ENCODE measurements around the gene TRIM14. TPM values are rescaled to one million over a fixed set of nuclear protein-coding genes. Genes with fewer than 3 reads are reported as not detected.

Gene TRIM14
- total RNA-seq, 1 experiment from 2014 or later: 11.9 TPM

- POLR2A ChIA-PET: no interaction called here
- Mint-ChIP-seq H3K36me3 (no peaks in the 10 kb centered on the region), H3K27ac (no peak overlapping the region), H3K4me3 (no peak overlapping the region), H3K4me1 (peaks cover 9% of the 10 kb centered on the region; the same call in 1 of the 2 replicates), H3K9me3 (no peaks in the 10 kb centered on the region), H3K27me3 (ENCODE audit: low read depth) (peaks cover 11% of the 10 kb centered on the region)
- CTCF ChIA-PET: interaction anchor here (1.0 kb wide), 1 partner anchor 638 kb away, joined by 3 read pairs; no protein-coding TSS in a partner anchor
- ATAC-seq (no peak), DNase-seq (ENCODE audit: low spot score) (no peak)
- TF ChIP-seq MAX (CRISPR knock-in tag; IDR thresholded peaks at IDR 0.05) (no peak), ZSCAN18 (CRISPR knock-in tag; IDR thresholded peaks at IDR 0.05) (no peak), ZNF512 (CRISPR knock-in tag; IDR thresholded peaks at IDR 0.05; ENCODE audit: borderline replicate concordance) (no peak), ESRRA (CRISPR knock-in tag; IDR thresholded peaks at IDR 0.05; ENCODE audit: borderline replicate concordance) (no peak), FOXK1 (CRISPR knock-in tag; IDR thresholded peaks at IDR 0.05) (no peak), SMAD3 (CRISPR knock-in tag; IDR thresholded peaks at IDR 0.05; ENCODE audit: borderline replicate concordance) (no peak), E2F4 (CRISPR knock-in tag; IDR thresholded peaks at IDR 0.05; ENCODE audit: borderline replicate concordance, low read depth) (no peak), RELA (CRISPR knock-in tag; IDR thresholded peaks at IDR 0.05; ENCODE audit: borderline replicate concordance) (no peak), PREB (CRISPR knock-in tag; IDR thresholded peaks at IDR 0.05; ENCODE audit: borderline replicate concordance) (no peak), NFATC4 (CRISPR knock-in tag; IDR thresholded peaks at IDR 0.05) (no peak), ATF6 (CRISPR knock-in tag; IDR thresholded peaks at IDR 0.05) (no peak), SP1 (CRISPR knock-in tag; conservative IDR thresholded peaks at IDR 0.05) (no peak)
- TF ChIP-seq, protein P1, sequence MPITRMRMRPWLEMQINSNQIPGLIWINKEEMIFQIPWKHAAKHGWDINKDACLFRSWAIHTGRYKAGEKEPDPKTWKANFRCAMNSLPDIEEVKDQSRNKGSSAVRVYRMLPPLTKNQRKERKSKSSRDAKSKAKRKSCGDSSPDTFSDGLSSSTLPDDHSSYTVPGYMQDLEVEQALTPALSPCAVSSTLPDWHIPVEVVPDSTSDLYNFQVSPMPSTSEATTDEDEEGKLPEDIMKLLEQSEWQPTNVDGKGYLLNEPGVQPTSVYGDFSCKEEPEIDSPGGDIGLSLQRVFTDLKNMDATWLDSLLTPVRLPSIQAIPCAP (CRISPR knock-in tag; IDR thresholded peaks at IDR 0.05): no peak
- TF ChIP-seq, protein P2, sequence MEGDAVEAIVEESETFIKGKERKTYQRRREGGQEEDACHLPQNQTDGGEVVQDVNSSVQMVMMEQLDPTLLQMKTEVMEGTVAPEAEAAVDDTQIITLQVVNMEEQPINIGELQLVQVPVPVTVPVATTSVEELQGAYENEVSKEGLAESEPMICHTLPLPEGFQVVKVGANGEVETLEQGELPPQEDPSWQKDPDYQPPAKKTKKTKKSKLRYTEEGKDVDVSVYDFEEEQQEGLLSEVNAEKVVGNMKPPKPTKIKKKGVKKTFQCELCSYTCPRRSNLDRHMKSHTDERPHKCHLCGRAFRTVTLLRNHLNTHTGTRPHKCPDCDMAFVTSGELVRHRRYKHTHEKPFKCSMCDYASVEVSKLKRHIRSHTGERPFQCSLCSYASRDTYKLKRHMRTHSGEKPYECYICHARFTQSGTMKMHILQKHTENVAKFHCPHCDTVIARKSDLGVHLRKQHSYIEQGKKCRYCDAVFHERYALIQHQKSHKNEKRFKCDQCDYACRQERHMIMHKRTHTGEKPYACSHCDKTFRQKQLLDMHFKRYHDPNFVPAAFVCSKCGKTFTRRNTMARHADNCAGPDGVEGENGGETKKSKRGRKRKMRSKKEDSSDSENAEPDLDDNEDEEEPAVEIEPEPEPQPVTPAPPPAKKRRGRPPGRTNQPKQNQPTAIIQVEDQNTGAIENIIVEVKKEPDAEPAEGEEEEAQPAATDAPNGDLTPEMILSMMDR (IDR thresholded peaks at IDR 0.05): no peak
- TF ChIP-seq, protein P3, sequence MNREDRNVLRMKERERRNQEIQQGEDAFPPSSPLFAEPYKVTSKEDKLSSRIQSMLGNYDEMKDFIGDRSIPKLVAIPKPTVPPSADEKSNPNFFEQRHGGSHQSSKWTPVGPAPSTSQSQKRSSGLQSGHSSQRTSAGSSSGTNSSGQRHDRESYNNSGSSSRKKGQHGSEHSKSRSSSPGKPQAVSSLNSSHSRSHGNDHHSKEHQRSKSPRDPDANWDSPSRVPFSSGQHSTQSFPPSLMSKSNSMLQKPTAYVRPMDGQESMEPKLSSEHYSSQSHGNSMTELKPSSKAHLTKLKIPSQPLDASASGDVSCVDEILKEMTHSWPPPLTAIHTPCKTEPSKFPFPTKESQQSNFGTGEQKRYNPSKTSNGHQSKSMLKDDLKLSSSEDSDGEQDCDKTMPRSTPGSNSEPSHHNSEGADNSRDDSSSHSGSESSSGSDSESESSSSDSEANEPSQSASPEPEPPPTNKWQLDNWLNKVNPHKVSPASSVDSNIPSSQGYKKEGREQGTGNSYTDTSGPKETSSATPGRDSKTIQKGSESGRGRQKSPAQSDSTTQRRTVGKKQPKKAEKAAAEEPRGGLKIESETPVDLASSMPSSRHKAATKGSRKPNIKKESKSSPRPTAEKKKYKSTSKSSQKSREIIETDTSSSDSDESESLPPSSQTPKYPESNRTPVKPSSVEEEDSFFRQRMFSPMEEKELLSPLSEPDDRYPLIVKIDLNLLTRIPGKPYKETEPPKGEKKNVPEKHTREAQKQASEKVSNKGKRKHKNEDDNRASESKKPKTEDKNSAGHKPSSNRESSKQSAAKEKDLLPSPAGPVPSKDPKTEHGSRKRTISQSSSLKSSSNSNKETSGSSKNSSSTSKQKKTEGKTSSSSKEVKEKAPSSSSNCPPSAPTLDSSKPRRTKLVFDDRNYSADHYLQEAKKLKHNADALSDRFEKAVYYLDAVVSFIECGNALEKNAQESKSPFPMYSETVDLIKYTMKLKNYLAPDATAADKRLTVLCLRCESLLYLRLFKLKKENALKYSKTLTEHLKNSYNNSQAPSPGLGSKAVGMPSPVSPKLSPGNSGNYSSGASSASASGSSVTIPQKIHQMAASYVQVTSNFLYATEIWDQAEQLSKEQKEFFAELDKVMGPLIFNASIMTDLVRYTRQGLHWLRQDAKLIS (CRISPR knock-in tag; IDR thresholded peaks at IDR 0.05; ENCODE audit: borderline replicate concordance): no peak
These were observed 78.8 kb downstream of the TRIM14 start for GRCh38 chr9:98040212-98040611.

All from WTC11 (cell line).